GM12878 (cell line): ENCODE results near the gene STARD3.

ENCODE experiments used
- EP300 ChIP-seq, 2 experiments: fragments of 150-350 bp in 1 of 2; IDR thresholded peaks; 2 replicates each; pipeline ENCODE4 v1.6.1; 2011 to 2012; ENCODE audit warnings: low read depth in 2 of 2, low read length in 2 of 2, borderline replicate concordance in 1 of 2, improper control_type of control experiment in 1 of 2, inconsistent platforms in 1 of 2; ENCODE audit not compliant: control insufficient read depth in 1 of 2
- NFYA ChIP-seq: IDR thresholded peaks from 2 replicates; pipeline ENCODE4 v1.6.1; 2011; ENCODE audit warnings: low read depth, mild to moderate bottlenecking, low read length, improper control_type of control experiment, borderline replicate concordance
- POLR2A ChIP-seq: IDR thresholded peaks from 2 replicates; pipeline ENCODE4 v1.6.1; 2011; ENCODE audit warnings: low read depth, mild to moderate bottlenecking, low read length
- POLR2AphosphoS5 ChIP-seq: IDR thresholded peaks from 2 replicates; pipeline ENCODE4 v1.6.1; 2011; ENCODE audit warnings: mild to moderate bottlenecking, low read length, inconsistent platforms
- TARDBP ChIP-seq: IDR thresholded peaks from 2 replicates; pipeline ENCODE4 v1.6.1; 2016; ENCODE audit warnings: borderline replicate concordance
- TF ChIP-seq, protein P1 (sequence below), 3 experiments: IDR thresholded peaks in 2 of 3; conservative IDR thresholded peaks in 1 of 3; 2 replicates each; pipeline ENCODE4 v1.5.1; 2011; ENCODE audit warnings: low read depth in 3 of 3, low read length in 3 of 3, mild to moderate bottlenecking in 3 of 3, control low read depth in 2 of 3, moderate library complexity in 2 of 3, inconsistent platforms in 1 of 3, mixed read lengths in 1 of 3; ENCODE audit not compliant: control insufficient read depth in 2 of 3, insufficient read depth in 1 of 3; ENCODE audit errors: extremely low read depth in 1 of 3
- TF ChIP-seq, protein P2 (sequence below): fragments of 450-650 bp; IDR thresholded peaks from 2 replicates; pipeline ENCODE4 v1.6.1; 2017; ENCODE audit warnings: antibody characterized with exemption, mild to moderate bottlenecking, moderate library complexity
- TF ChIP-seq, protein P3 (sequence below): IDR thresholded peaks from 2 replicates; pipeline ENCODE4 v1.6.1; 2012; ENCODE audit warnings: low read depth, low read length, improper control_type of control experiment

GRCh38 chr17:39611401-39612112 is 25.4 kb upstream of the STARD3 start:
- TF ChIP-seq TARDBP (no peak), EP300 (IDR thresholded peaks at IDR 0.05; ENCODE audit: borderline replicate concordance in 1 of 2, control insufficient read depth in 1 of 2, low read depth in 2 of 2, low read length in 2 of 2) (no peak), POLR2AphosphoS5 (no peak), NFYA (no peak), POLR2A (no peak)
- TF ChIP-seq, protein P1, sequence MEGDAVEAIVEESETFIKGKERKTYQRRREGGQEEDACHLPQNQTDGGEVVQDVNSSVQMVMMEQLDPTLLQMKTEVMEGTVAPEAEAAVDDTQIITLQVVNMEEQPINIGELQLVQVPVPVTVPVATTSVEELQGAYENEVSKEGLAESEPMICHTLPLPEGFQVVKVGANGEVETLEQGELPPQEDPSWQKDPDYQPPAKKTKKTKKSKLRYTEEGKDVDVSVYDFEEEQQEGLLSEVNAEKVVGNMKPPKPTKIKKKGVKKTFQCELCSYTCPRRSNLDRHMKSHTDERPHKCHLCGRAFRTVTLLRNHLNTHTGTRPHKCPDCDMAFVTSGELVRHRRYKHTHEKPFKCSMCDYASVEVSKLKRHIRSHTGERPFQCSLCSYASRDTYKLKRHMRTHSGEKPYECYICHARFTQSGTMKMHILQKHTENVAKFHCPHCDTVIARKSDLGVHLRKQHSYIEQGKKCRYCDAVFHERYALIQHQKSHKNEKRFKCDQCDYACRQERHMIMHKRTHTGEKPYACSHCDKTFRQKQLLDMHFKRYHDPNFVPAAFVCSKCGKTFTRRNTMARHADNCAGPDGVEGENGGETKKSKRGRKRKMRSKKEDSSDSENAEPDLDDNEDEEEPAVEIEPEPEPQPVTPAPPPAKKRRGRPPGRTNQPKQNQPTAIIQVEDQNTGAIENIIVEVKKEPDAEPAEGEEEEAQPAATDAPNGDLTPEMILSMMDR (IDR thresholded peaks at IDR 0.05 in 2 of 3, conservative IDR thresholded peaks at IDR 0.05 in 1 of 3; ENCODE audit: control insufficient read depth in 2 of 3, extremely low read depth in 1 of 3, insufficient read depth in 1 of 3, low read depth in 3 of 3, low read length in 3 of 3), result no peak
- TF ChIP-seq, protein P2, sequence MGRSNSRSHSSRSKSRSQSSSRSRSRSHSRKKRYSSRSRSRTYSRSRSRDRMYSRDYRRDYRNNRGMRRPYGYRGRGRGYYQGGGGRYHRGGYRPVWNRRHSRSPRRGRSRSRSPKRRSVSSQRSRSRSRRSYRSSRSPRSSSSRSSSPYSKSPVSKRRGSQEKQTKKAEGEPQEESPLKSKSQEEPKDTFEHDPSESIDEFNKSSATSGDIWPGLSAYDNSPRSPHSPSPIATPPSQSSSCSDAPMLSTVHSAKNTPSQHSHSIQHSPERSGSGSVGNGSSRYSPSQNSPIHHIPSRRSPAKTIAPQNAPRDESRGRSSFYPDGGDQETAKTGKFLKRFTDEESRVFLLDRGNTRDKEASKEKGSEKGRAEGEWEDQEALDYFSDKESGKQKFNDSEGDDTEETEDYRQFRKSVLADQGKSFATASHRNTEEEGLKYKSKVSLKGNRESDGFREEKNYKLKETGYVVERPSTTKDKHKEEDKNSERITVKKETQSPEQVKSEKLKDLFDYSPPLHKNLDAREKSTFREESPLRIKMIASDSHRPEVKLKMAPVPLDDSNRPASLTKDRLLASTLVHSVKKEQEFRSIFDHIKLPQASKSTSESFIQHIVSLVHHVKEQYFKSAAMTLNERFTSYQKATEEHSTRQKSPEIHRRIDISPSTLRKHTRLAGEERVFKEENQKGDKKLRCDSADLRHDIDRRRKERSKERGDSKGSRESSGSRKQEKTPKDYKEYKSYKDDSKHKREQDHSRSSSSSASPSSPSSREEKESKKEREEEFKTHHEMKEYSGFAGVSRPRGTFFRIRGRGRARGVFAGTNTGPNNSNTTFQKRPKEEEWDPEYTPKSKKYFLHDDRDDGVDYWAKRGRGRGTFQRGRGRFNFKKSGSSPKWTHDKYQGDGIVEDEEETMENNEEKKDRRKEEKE, result no peak
- TF ChIP-seq, protein P3, sequence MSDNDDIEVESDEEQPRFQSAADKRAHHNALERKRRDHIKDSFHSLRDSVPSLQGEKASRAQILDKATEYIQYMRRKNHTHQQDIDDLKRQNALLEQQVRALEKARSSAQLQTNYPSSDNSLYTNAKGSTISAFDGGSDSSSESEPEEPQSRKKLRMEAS, result no peak
